WERI-Rb-1 (cell line): ENCODE data around the gene POLE.

Source experiments
- DNase-seq: peaks from one replicate; pipeline ENCODE4 v3.0.0-alpha.2; 2020
- H3K27ac ChIP-seq: fragments of 250-450 bp; sonication (Bioruptor Pico); 2 replicates; pipeline ENCODE4 v1.5.1; 2020; ENCODE audit warnings: mild to moderate bottlenecking, moderate library complexity
- H3K27me3 ChIP-seq: fragments of 250-450 bp; sonication (Bioruptor Pico); 2 replicates; pipeline ENCODE4 v1.5.1; 2021; ENCODE audit warnings: mild to moderate bottlenecking, low read depth, moderate library complexity; ENCODE audit not compliant: insufficient read depth, severe bottlenecking
- H3K36me3 ChIP-seq: fragments of 250-450 bp; sonication (Bioruptor Pico); 2 replicates; pipeline ENCODE4 v1.5.1; 2020; ENCODE audit warnings: mild to moderate bottlenecking, moderate library complexity
- H3K4me3 ChIP-seq: 2 replicates; pipeline ENCODE4 v1.5.1; 2011; ENCODE audit warnings: low read depth, mild to moderate bottlenecking, control low read depth, low read length
- H3K9me3 ChIP-seq: fragments of 250-450 bp; sonication (Bioruptor Pico); 2 replicates; pipeline ENCODE4 v1.5.1; 2021; ENCODE audit warnings: mild to moderate bottlenecking, moderate library complexity; ENCODE audit not compliant: severe bottlenecking
- TF ChIP-seq, protein P1 (sequence below): IDR thresholded peaks from 2 replicates; pipeline ENCODE4 v1.5.1; 2011; ENCODE audit warnings: low read depth, mild to moderate bottlenecking, control low read depth, inconsistent platforms, low read length

The POLE gene

DNA sequence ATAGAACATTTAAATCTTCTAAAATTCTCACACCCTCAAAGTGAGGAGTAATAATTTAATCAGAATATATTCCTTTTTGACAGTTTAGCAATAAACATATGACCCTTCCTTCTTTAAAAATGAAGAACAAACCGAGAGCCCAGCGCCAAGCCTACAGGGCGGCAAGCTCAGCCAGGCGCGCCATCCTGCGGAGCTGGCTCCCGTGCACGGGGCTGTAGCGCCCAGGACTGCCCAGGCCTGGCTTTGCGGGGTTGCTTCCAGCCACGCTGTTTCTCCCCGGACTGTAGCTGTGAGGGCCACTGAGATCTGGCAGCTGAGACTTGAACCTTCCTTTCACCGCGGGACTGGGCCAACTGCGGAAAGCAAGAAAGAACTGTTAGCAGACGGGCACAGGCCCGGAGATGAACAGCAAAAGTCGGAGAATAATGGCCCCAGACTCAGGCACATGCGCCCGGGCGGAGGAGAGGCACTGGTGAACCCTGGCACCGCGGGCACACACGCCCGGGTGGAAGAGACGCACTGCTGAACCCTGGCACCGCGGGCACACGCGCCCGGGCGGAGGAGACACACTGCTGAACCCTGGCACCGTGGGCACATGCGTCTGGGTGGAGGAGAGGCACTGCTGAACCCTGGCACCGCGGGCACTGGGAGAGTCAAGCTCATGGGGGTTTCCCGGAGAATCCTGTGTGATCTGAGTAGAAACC is 40.1 kb upstream of the POLE start:
- no peaks in the 10 kb centered on the region for H3K27me3 ChIP-seq
- no peak overlapping the region for H3K27ac ChIP-seq
- peaks cover 85% of the 10 kb centered on the region for H3K36me3 ChIP-seq
- no peak overlapping the region for H3K4me3 ChIP-seq
- DNase-seq = no peak
- TF ChIP-seq, protein P1, sequence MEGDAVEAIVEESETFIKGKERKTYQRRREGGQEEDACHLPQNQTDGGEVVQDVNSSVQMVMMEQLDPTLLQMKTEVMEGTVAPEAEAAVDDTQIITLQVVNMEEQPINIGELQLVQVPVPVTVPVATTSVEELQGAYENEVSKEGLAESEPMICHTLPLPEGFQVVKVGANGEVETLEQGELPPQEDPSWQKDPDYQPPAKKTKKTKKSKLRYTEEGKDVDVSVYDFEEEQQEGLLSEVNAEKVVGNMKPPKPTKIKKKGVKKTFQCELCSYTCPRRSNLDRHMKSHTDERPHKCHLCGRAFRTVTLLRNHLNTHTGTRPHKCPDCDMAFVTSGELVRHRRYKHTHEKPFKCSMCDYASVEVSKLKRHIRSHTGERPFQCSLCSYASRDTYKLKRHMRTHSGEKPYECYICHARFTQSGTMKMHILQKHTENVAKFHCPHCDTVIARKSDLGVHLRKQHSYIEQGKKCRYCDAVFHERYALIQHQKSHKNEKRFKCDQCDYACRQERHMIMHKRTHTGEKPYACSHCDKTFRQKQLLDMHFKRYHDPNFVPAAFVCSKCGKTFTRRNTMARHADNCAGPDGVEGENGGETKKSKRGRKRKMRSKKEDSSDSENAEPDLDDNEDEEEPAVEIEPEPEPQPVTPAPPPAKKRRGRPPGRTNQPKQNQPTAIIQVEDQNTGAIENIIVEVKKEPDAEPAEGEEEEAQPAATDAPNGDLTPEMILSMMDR = no peak
- H3K9me3 ChIP-seq = no peaks in the 10 kb centered on the region

DNA sequence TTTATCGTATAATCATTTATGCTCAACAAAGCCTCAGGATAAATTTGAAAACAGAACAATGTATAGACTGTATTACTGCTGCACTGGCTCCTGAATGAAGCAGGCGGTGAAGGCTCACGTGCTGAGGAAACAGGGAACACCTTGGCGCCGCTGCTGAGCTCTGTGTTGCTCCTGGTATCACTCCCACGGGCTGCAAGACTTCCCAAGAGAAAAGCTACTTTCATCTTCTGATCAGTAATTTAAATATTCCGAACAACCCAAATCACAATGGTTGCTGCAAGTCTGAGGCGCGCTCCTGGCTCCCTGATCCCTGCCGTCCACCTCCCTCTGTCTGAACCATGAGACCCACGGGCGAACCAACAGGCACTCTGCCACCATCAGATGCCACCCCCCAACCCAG is 39.2 kb upstream of the POLE start:
- H3K27me3 ChIP-seq = no peaks in the 10 kb centered on the region
- no peaks in the 10 kb centered on the region for H3K9me3 ChIP-seq
- no peak overlapping the region for H3K27ac ChIP-seq
- DNase-seq = no peak
- H3K36me3 ChIP-seq = peaks cover 90% of the 10 kb centered on the region
- TF ChIP-seq, protein P1 = no peak
- H3K4me3 ChIP-seq = no peak overlapping the region

DNA sequence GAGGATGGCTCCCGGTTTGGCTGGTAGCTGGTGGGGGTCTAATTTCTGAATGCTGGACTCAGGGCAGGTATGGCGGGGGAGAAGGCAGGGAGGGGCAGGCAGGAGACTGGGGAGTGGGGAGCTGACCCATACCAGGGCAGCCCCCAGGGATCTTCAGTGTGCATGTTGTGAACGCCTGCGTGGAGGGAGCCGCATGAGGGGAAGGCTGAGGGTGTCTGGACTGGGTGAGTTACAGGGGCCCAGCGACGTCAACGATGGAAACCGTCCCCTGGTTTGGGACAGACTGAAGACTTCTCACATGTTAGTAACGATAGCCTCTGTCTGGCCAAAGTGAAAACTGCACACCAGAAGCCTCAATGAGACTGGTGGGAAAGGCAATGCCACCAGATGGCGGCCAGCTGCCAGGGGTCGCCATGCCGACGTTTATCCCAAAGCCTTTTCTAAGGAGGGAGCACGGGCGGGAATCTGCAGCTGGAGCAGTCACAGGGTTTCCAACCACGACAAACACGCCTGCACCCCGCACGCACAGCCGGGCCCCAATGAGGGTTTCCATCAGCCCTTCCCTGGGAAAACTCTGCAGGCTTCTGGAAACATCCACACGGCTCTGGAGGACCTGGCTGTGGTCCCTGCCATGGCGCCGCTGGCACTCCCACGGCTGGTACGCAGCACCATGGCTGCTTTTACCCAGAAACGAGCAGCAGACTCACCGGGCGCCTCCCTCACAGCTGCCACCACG is 37.5 kb upstream of the POLE start:
- TF ChIP-seq, protein P1 = no peak
- Histone ChIP-seq H3K9me3 (no peaks in the 10 kb centered on the region), H3K4me3 (no peak overlapping the region), H3K36me3 (peaks cover 88% of the 10 kb centered on the region), H3K27me3 (no peaks in the 10 kb centered on the region), H3K27ac (peak overlapping the region; percentile 12; the same call in 1 of the 2 replicates)
- DNase-seq = peak; percentile 21

DNA sequence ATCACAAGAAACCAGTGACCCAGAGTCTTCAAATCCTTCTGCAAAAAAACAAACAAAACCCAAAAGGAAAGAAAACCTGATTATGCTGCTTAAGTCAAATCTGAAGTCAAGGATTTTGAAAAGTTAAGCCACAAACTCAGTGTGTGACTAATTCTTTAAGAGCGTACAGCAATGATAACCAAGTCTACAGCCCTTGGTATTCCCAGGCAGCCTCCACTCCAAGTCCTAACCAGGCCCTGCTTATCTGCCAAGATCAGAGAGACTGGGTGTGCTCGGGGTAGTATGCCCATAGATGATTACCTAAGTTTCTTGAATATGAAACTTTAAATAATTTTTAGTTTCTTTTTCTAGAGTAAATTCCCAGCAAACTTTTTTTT is 36.6 kb upstream of the POLE start:
- Histone ChIP-seq H3K9me3 (no peaks in the 10 kb centered on the region), H3K27ac (no peak overlapping the region), H3K36me3 (peaks cover 93% of the 10 kb centered on the region), H3K27me3 (no peaks in the 10 kb centered on the region), H3K4me3 (no peak overlapping the region)
- no peak for DNase-seq
- TF ChIP-seq, protein P1 = no peak

DNA sequence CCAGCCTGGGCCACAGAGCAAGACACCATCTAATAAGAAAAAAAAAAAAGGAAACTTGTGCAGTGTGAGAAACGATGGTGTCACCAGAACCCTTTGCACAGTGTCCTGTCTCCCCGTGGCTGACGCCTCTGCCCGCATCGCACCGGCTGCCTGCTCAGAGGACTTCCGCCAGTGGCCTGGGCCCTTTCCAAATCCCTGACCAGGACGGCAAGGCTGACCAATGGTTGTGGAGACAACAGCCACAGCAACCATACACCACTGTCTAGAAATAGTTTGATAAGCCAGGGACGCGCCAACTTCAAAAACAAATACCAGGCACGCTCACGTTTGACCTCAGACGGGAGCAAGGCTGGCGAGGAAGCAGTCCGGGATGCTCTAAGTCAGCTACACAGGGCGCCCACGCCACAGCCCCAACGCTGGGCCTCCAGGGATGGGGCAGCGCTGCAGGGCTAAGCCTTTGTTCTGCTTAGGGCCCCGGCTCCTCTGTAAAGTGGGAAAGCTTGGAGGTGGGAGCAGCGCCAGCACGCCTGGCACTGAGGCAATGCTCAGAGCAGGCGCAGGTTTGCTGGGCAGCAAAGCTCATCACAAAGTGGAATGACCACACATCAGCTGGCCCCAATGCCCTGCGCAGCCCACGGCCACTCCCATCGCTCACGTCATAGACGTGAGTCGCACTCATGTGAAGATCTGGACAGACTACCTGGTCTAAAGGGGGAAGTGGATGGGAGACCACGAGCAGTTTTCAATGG is 36.0 kb upstream of the POLE start:
- Histone ChIP-seq H3K27ac (no peak overlapping the region), H3K9me3 (no peaks in the 10 kb centered on the region), H3K4me3 (no peak overlapping the region), H3K27me3 (no peaks in the 10 kb centered on the region), H3K36me3 (peaks cover 89% of the 10 kb centered on the region)
- TF ChIP-seq, protein P1 = no peak
- DNase-seq = no peak
